GM18868 (cell line): ENCODE measurements around the gene TSPAN5.

Source experiments
- ATAC-seq: cut with Tn5 transposase; IDR thresholded peaks from one replicate; pipeline ENCODE4 v1.9.1; 2021; ENCODE audit warnings: mild to moderate bottlenecking, moderate library complexity; ENCODE audit not compliant: unreplicated experiment

TSPAN5 gene

GRCh38 chr4:98522062-98522461 lies 136.3 kb downstream of the TSPAN5 start:
- ATAC-seq: no peak

GRCh38 chr4:98521486-98521885 lies 136.9 kb downstream of the TSPAN5 start:
- ATAC-seq: no peak

GRCh38 chr4:98519268-98519977 lies 139.0 kb downstream of the TSPAN5 start:
- ATAC-seq: no peak

- peak; percentile 87 for ATAC-seq
These were observed 139.7 kb downstream of the TSPAN5 start for GRCh38 chr4:98518559-98519267.

GRCh38 chr4:98517218-98518021 lies 141.0 kb downstream of the TSPAN5 start:
- no peak for ATAC-seq

GRCh38 chr4:98516441-98517217 lies 141.8 kb downstream of the TSPAN5 start:
- ATAC-seq: no peak

- ATAC-seq: no peak
These were observed 142.4 kb downstream of the TSPAN5 start for GRCh38 chr4:98516042-98516440.

GRCh38 chr4:98515470-98515809 lies 143.0 kb downstream of the TSPAN5 start:
- ATAC-seq: no peak

- no peak for ATAC-seq
These were observed 143.5 kb downstream of the TSPAN5 start for GRCh38 chr4:98514741-98515469.

GRCh38 chr4:98512918-98513317 lies 145.5 kb downstream of the TSPAN5 start:
- no peak for ATAC-seq

GRCh38 chr4:98510757-98511517 lies 147.5 kb downstream of the TSPAN5 start:
- no peak for ATAC-seq

GRCh38 chr4:98510340-98510739 lies 148.1 kb downstream of the TSPAN5 start:
- ATAC-seq: no peak

- no peak for ATAC-seq
These were observed 148.7 kb downstream of the TSPAN5 start for GRCh38 chr4:98509721-98510120.

- no peak for ATAC-seq
These were observed 149.4 kb downstream of the TSPAN5 start for GRCh38 chr4:98508829-98509598.

GRCh38 chr4:98508248-98508647 lies 150.2 kb downstream of the TSPAN5 start:
- peak; percentile 86 for ATAC-seq

- no peak for ATAC-seq
These were observed 151.1 kb downstream of the TSPAN5 start for GRCh38 chr4:98507299-98507698.

- no peak for ATAC-seq
These were observed 151.8 kb downstream of the TSPAN5 start for GRCh38 chr4:98506462-98507132.

GRCh38 chr4:98505992-98506391 lies 152.4 kb downstream of the TSPAN5 start:
- no peak for ATAC-seq
